HK-2 (cell line): ENCODE results near the gene DVL3.
"Not testable (repeated sequence)": the region's sequence is repeated elsewhere in the genome, so short reads cannot be mapped to it uniquely, and the experiment has no call there.

Experiments
- DNase-seq: peaks from one replicate; pipeline ENCODE4 v3.0.0-alpha.2; 2018; ENCODE audit not compliant: unreplicated experiment

The DVL3 gene

DNA sequence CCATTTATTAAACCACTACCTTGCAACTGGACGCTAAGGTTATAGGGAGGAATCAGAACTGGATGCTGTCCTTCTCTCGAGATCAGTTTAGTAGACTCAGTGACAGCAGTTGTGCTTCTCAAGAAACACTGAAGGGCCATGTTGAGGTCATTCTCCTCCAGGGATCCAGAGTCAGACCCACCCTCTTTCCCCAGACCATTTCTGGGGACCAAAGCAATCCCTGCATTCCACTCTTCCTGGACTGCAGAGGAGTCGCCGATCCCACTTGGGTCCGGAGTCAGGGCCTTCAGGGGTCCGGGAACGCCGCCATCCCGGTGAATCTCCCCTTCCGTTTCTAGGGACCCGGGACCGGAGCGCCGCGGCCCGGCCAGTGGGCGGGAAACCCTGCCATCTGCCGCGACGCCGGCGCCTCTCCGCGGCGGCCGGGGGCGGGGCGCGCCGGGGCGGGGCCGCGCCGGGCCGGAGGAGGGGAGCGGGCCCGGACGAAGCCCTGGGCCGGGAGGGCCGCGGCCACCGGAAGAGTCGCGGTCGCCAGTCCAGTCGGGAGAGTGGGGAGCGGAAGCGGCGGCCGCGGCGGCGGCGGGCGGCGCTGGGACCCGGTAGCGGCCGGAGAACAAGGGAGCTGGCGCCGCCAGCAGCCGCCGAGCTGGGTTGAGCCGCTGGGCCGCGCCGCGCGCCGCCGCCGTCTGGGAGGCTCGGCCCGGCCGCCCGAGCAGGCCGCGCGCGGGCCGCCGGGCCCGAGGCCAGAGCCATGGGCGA, at the start of gene DVL3:
Gene DVL3 (plus strand): TSS at position 493 of the 759 bp plus-strand sequence. CDS start 259 bp downstream, at position 752.
- DNase-seq, result peak; percentile 63

DNA sequence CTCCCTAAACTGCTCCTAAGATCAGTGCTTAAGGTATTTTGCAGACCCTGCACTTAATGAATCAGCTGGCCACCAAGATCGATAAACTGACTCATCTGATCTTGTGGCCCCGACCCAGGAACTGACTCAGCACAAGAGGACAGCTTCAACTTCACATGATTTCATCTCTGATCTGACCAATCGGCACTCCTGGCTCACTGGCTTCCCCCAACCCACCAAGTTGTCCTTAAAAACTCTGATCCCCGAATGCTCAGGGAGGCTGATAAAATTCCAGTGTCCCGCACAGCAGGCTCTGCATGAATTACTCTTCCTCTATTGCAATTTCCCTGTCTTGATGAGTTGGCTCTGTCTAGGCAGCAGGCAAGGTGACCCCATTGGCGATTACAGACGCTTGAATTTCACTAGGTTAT, 44.9 kb upstream of the DVL3 start:
- DNase-seq, result peak; percentile 65

GRCh38 chr3:184116017-184116416, 39.2 kb upstream of the DVL3 start:
- no peak for DNase-seq

DNA sequence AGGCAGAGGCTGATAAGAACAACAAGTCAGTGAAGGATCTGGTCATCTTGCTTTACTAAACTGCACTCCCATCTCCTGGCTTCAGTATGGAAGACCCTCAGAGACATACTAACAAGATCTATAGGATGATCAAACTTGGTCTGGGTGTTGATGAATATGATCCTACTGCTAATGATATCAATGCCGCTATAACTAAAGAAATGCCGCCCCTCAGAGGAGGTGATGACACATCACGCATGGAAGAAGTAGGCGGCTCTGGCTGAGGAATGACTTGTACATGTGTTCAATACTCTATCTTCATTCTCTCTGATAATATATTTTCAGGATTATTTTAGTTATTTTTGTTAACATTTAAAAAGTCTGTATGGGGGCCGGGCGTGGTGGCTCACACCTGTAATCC, 37.5 kb upstream of the DVL3 start:
- DNase-seq, result no peak

GRCh38 chr3:184121031-184121430, 34.1 kb upstream of the DVL3 start:
- DNase-seq, result not testable (repeated sequence)

DNA sequence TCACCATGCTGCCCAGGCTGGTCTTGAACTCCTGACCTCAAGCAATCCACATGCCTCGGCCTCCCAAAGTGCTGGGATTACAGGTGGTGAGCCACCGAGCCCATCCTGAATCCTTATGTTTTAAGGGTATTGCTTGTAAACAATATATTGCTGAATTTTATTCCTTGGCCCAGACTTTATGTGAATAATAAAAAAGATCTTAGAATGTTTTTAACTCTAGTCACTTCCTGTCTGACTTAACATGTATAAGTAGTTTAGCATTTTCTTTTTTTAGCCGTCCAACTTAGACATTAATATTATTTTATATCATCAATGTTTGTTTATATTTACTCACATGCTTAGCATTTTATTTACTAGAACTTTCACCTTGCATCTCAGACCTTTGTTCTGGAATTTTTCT, 29.2 kb upstream of the DVL3 start:
- no peak for DNase-seq

DNA sequence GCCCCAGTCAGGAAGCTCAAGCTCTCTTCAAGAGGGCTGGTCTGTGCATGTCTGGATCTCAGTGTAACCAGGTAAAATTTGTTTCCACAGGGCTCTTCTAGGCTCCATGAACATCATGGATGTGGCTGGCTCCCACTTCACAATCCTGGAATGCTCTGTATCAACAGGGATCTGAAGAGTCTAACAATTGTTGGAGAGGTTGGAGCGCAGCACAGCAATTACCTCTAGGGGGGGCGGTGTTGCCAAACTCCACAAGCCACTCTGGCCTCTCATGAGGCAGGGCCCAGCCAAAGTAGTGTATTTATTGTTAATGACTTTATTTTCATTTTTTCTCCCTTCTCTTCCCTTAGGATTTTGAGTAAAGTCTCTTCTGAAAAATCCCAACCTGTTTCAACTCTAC, 26.2 kb upstream of the DVL3 start:
- DNase-seq, result peak; percentile 36

GRCh38 chr3:184132945-184133344, 22.2 kb upstream of the DVL3 start:
- no peak for DNase-seq

DNA sequence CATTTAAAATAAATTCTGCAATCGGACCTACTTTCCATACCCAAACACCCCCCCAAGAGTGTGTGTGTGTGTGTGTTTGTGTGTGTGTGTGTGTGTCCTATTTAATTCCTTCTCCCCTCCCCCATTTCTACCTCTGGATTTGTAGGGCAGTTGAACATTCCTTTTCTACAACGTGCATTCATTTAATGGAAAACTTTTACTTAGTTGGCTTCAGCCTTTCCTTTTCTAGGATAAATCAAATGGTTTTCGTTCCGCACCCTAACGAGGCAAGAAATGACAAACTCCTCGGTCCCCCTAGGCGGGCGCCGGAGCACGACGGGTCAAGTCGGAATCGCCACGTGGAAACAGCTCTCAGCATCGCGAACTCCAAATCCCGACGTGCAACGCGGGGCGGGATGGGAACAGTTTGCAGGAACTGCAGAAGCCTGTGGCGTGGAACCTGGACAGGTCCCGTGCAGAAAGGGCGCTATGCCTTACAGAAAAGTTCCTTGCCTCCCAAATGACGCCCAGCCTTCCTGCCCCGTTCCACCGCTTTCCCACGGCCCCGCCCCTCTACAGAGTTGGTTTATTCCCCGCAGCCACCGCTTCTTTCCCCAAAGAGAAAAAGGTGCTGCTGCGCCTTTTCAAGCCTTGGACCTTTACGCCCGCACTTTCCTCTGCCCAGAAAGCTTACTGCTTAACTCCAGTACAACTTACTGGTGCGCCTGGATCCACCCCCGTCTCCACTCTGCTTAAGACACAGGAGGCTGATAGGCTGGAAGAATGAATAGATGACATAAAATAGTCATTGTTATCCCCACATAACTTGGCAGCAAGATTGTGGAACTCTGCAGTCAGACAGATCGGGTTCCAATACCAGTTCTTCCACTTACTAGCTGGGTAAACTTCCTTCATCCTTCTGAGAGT, 21.1 kb upstream of the DVL3 start:
- DNase-seq, result peak; percentile 89

GRCh38 chr3:184134746-184135148, 20.4 kb upstream of the DVL3 start:
- DNase-seq, result no peak

DNA sequence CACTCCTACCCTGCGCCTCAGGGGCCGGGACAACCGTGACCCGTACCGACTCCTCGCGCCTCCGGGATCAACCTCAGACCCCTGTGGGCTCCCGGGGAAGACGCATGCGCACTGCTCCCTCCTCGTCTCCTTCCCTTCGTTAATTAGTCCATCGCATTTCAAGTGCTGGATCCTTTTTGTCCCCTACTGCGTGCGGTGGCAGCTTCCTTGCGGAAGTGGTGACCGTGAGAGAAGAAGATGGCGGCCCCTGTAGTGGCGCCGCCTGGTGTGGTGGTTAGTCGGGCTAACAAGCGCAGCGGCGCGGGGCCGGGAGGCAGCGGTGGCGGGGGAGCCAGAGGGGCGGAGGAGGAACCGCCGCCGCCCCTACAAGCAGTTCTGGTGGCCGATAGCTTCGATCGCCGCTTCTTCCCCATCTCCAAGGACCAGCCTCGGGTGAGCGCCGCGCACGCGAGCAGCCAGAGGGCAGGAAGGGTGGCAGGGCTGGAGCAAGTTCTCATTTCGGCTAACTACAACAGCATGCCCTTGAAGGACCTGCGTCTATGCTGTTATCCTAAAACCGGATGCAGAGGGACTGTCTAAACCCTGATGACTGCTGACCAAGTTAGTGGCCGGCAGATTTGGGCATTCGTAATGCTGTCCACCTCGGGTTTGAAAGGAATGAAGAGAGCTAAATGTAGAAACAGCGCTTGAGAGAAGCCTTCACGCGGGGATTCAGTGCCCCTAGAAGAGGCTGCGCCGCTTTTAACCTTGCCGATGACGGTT, 19.8 kb upstream of the DVL3 start, which contains the start of gene EIF2B5:
Gene EIF2B5 (plus strand): TSS at position 210 of the 762 bp plus-strand sequence. CDS start 28 bp downstream, at position 238.
- DNase-seq, result peak; percentile 91

DNA sequence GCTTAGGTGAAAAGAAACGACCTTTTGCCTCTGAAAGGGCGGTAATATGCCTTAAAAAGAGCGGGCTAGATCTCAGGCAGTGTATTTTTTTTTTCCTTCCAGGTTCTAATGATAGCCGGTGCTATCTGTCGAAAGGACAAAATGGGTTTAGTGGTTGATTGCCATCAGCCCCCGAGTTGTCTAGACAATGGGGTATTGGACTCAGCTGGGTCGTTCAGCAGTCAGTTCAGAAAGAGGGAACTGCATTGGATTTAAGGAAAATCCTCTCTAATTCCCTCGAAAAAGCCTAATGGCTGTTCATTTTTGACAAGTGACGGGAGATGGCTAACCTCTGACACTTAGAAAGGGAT, 19.3 kb upstream of the DVL3 start:
- no peak for DNase-seq

- DNase-seq, result no peak
Observed at GRCh38 chr3:184140436-184140835, 14.7 kb upstream of the DVL3 start.

- no peak for DNase-seq
Observed at GRCh38 chr3:184142199-184142598, 13.0 kb upstream of the DVL3 start.

GRCh38 chr3:184143327-184143726, 11.8 kb upstream of the DVL3 start:
- DNase-seq, result no peak

DNA sequence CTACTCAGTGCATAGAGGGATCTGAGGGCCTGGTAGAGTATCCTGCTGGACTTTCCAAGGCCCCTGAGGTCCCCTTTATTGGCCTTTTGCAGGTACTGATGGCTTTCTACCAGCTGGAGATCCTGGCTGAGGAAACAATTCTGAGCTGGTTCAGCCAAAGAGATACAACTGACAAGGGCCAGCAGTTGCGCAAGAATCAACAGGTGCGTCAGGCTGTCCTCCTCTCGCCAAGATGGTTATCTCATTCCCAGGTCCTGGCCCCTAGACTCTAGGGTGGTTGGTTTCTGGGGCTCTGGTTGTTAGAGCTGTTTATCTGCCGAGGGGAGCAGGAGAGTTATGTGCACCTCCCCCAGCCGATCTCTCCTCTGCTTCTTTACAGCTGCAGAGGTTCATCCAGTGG, 10.7 kb upstream of the DVL3 start:
- no peak for DNase-seq

- DNase-seq, result peak; percentile 75
Observed at GRCh38 chr3:184145111-184145524, 10.1 kb upstream of the DVL3 start.

- no peak for DNase-seq
Observed at GRCh38 chr3:184145751-184146270, 9.4 kb upstream of the DVL3 start.

DNA sequence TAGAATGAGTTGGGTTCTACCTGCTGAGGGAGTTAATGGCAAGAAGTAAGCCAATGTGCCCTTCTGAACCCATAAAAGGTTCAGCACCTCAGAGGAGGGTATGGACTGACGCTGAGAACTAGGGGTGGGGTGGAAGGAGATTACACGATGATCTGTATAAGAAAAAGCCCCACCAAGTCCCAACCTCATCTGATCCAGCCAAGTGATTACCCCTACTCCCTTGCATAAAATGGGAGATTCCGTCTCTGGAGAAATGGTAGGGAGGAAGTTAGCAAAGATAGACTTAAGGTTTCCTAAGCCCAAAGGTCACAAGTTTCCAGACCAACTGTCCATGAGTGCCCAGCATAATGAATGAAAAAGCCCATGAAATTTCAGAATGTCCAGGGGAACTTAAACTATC, 7.1 kb upstream of the DVL3 start:
- no peak for DNase-seq

- DNase-seq, result no peak
Observed at GRCh38 chr3:184149123-184149522, 6.1 kb upstream of the DVL3 start.

- DNase-seq, result not testable (repeated sequence)
Observed at GRCh38 chr3:184149770-184150169, 5.4 kb upstream of the DVL3 start.
